Ishikawa (cell line): ENCODE results near the gene TMEM132E.

Source experiments
- CREB1 ChIP-seq: IDR thresholded peaks from 2 replicates; pipeline ENCODE4 v1.6.1; 2012; ENCODE audit warnings: low read depth
- EGR1 ChIP-seq: IDR thresholded peaks from 2 replicates; pipeline ENCODE4 v1.6.1; 2012
- EP300 ChIP-seq: IDR thresholded peaks from 2 replicates; pipeline ENCODE4 v1.6.1; 2012; ENCODE audit warnings: borderline replicate concordance
- FOXM1 ChIP-seq: IDR thresholded peaks from 2 replicates; pipeline ENCODE4 v1.6.1; 2012; ENCODE audit warnings: low read depth, borderline replicate concordance
- NFIC ChIP-seq: IDR thresholded peaks from 2 replicates; pipeline ENCODE4 v1.6.1; 2012
- REST ChIP-seq: IDR thresholded peaks from 2 replicates; pipeline ENCODE4 v1.6.1; 2012; ENCODE audit warnings: low read depth, mild to moderate bottlenecking
- TAF1 ChIP-seq: IDR thresholded peaks from 2 replicates; pipeline ENCODE4 v1.6.1; 2012; ENCODE audit warnings: low read depth, mild to moderate bottlenecking
- TCF12 ChIP-seq: IDR thresholded peaks from 2 replicates; pipeline ENCODE4 v1.6.1; 2012; ENCODE audit warnings: low read depth
- YY1 ChIP-seq: IDR thresholded peaks from 2 replicates; pipeline ENCODE4 v1.6.1; 2012; ENCODE audit warnings: low read depth
- ZBTB7A ChIP-seq: IDR thresholded peaks from 2 replicates; pipeline ENCODE4 v1.6.1; 2012; ENCODE audit warnings: low read depth

- TF ChIP-seq REST (no peak), YY1 (no peak), EP300 (no peak), CREB1 (no peak), TAF1 (no peak), ZBTB7A (no peak), TCF12 (no peak), EGR1 (no peak), NFIC (no peak), FOXM1 (no peak)
These were observed 10.0 kb downstream of the TMEM132E start for GRCh38 chr17:34589120-34589965.
